ENCODE results near the gene REEP5. TPM values are rescaled to one million over a fixed set of nuclear protein-coding genes. Genes with fewer than 3 reads are reported as not detected.
"Not testable (repeated sequence)": the region's sequence is repeated elsewhere in the genome, so short reads cannot be mapped to it uniquely, and the experiment has no call there.

The REEP5 gene
- total RNA-seq, 1 donor from 2014 or later = 62.7 TPM

DNA sequence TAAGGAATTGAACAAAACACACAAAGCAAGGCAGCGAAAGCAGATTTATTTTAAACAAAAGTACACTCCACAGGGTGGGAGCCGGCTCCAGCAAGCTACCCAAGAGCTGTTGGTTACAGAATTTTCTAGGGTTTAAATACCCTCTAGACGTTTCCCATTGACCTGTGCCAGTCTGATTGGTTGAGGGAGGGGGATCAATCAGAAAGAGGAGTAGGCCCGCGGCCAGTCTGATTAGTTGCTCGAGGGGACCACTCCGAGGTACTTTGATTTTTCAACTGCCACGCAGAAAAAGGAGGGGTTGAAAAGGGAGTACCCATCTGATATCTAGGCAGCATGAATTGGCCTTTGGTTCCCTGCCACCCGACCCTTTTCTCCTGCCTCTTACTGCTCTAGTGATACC, 59.9 kb downstream of the REEP5 start:
- Mint-ChIP-seq H3K27ac (ENCODE audit: unreplicated experiment) (peak overlapping the region; percentile 96), H3K27me3 (ENCODE audit: unreplicated experiment) (peaks cover 8% of the 10 kb centered on the region), H3K9me3 (ENCODE audit: unreplicated experiment) (no peaks in the 10 kb centered on the region), H3K36me3 (ENCODE audit: low read depth, unreplicated experiment) (peaks cover 5% of the 10 kb centered on the region), H3K4me1 (ENCODE audit: unreplicated experiment) (peaks cover 19% of the 10 kb centered on the region), H3K4me3 (ENCODE audit: unreplicated experiment) (peak overlapping the region; percentile 98)
- no peak for TF ChIP-seq CTCF (IDR thresholded peaks at IDR 0.05; ENCODE audit: unreplicated experiment)
- no peak for DNase-seq (ENCODE audit: low spot score)

DNA sequence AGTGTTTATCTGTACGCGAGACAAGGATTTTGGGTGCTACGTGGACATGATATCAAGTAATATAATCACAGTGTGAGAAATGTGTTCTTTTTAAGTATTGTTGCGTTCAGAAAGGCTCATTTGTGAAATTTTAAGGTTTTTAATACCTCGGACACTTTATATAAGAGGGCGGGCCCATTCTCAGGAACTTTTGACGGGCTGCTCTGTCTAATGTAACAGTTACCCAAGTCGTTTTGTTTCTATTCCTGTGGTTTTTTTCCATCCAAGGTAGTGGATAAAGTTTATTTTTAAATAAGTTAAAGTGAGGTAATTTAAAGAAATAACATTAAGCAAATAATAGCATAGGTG, 60.4 kb downstream of the REEP5 start:
- Mint-ChIP-seq H3K36me3 (ENCODE audit: low read depth, unreplicated experiment) (peaks cover 4% of the 10 kb centered on the region), H3K27me3 (ENCODE audit: unreplicated experiment) (peaks cover 8% of the 10 kb centered on the region), H3K4me3 (ENCODE audit: unreplicated experiment) (peak overlapping the region; percentile 98), H3K4me1 (ENCODE audit: unreplicated experiment) (peaks cover 19% of the 10 kb centered on the region), H3K9me3 (ENCODE audit: unreplicated experiment) (no peaks in the 10 kb centered on the region), H3K27ac (ENCODE audit: unreplicated experiment) (peak overlapping the region; percentile 96)
- DNase-seq (ENCODE audit: low spot score) = no peak
- TF ChIP-seq CTCF (IDR thresholded peaks at IDR 0.05; ENCODE audit: unreplicated experiment) = no peak

- H3K4me1 Mint-ChIP-seq (ENCODE audit: unreplicated experiment) = peaks cover 19% of the 10 kb centered on the region
- H3K36me3 Mint-ChIP-seq (ENCODE audit: low read depth, unreplicated experiment) = peaks cover 4% of the 10 kb centered on the region
- H3K27ac Mint-ChIP-seq (ENCODE audit: unreplicated experiment) = peak within 1 kb of the TSS; percentile 96
- H3K4me3 Mint-ChIP-seq (ENCODE audit: unreplicated experiment) = peak within 1 kb of the TSS; percentile 98
- peak; percentile 90 for DNase-seq (ENCODE audit: low spot score)
- TF ChIP-seq CTCF (IDR thresholded peaks at IDR 0.05; ENCODE audit: unreplicated experiment) = no peak
- no peaks in the 10 kb centered on the region for H3K9me3 Mint-ChIP-seq (ENCODE audit: unreplicated experiment)
- peaks cover 8% of the 10 kb centered on the region for H3K27me3 Mint-ChIP-seq (ENCODE audit: unreplicated experiment)
These were observed 60.9 kb downstream of the REEP5 start, which contains the start of gene SRP19 for GRCh38 chr5:112860929-112861637. Gene SRP19, plus strand, starts transcription at chr5:112861287. Its CDS starts 90 bp downstream, at chr5:112861377.

DNA sequence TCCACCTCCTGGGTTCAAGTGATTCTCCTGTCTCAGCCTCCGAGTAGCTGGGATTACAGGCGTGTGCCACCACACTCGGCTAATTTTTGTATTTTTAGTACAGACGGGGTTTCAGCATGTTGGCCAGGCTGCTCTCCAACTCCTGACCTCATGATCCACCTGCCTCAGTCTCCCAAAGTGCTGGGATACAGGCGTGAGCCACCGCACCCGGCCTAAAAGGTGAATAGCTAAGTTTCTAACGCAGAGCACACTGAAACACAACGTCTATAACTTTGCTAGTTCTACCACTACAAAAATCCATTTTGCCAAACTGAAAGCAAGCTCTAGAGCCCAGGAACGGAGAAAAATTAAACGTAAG, 61.5 kb downstream of the REEP5 start:
- not testable (repeated sequence) for H3K27me3 Mint-ChIP-seq (ENCODE audit: unreplicated experiment); H3K36me3 Mint-ChIP-seq (ENCODE audit: low read depth, unreplicated experiment); DNase-seq (ENCODE audit: low spot score); H3K9me3 Mint-ChIP-seq (ENCODE audit: unreplicated experiment)
- Mint-ChIP-seq H3K4me1 (ENCODE audit: unreplicated experiment) (peaks cover 19% of the 10 kb centered on the region), H3K4me3 (ENCODE audit: unreplicated experiment) (peak overlapping the region; percentile 98), H3K27ac (ENCODE audit: unreplicated experiment) (peak overlapping the region; percentile 96)

- H3K27ac Mint-ChIP-seq (ENCODE audit: unreplicated experiment) = no peak overlapping the region
These were observed 64.2 kb downstream of the REEP5 start for GRCh38 chr5:112857866-112858265.

More at GRCh38 chr5:112857866-112858265, 64.2 kb downstream of the REEP5 start:
- H3K4me3 Mint-ChIP-seq (ENCODE audit: unreplicated experiment) = no peak overlapping the region
- no peak for TF ChIP-seq CTCF (IDR thresholded peaks at IDR 0.05; ENCODE audit: unreplicated experiment)
- peaks cover 11% of the 10 kb centered on the region for H3K27me3 Mint-ChIP-seq (ENCODE audit: unreplicated experiment)
- H3K9me3 Mint-ChIP-seq (ENCODE audit: unreplicated experiment) = no peaks in the 10 kb centered on the region
- peaks cover 13% of the 10 kb centered on the region for H3K4me1 Mint-ChIP-seq (ENCODE audit: unreplicated experiment)
- peaks cover 4% of the 10 kb centered on the region for H3K36me3 Mint-ChIP-seq (ENCODE audit: low read depth, unreplicated experiment)
- DNase-seq (ENCODE audit: low spot score) = no peak

Data from endothelial cell (in vitro differentiated cells).